Liver (tissue), 9 donors: Measurements from ENCODE around the gene ANTXR2. TPM values are rescaled to one million over a fixed set of nuclear protein-coding genes. Genes with fewer than 3 reads are reported as not detected.

Source experiments
- DNase-seq: peaks from one replicate; pipeline ENCODE4 v3.0.0-alpha.2; 2017; ENCODE audit warnings: low spot score
- H3K27ac ChIP-seq, 2 donors: one replicate each; pipeline ENCODE4 v1.7.0; 2013; ENCODE audit warnings: inconsistent platforms in 2 of 2, low read length in 2 of 2, control low read depth in 1 of 2, low read depth in 1 of 2, mild to moderate bottlenecking in 1 of 2
- H3K27me3 ChIP-seq, 4 donors: one replicate each; pipeline versions ENCODE4 v1.6.1 to v1.7.0; 2013; ENCODE audit warnings: low read length in 3 of 4, inconsistent platforms in 1 of 4, mild to moderate bottlenecking in 1 of 4, moderate library complexity in 1 of 4; ENCODE audit not compliant: control insufficient read depth in 4 of 4, insufficient read depth in 4 of 4
- H3K36me3 ChIP-seq, 4 donors: one replicate each; pipeline versions ENCODE4 v1.6.1 to v1.7.0; 2013; ENCODE audit warnings: low read length in 3 of 4, mild to moderate bottlenecking in 3 of 4, low read depth in 1 of 4, moderate library complexity in 1 of 4; ENCODE audit not compliant: control insufficient read depth in 4 of 4, insufficient read depth in 3 of 4
- H3K4me1 ChIP-seq, 4 donors: one replicate each; pipeline versions ENCODE4 v1.6.1 to v1.7.0; 2013; ENCODE audit warnings: low read length in 3 of 4, mild to moderate bottlenecking in 3 of 4, moderate library complexity in 1 of 4; ENCODE audit not compliant: control insufficient read depth in 4 of 4, insufficient read depth in 4 of 4
- H3K4me3 ChIP-seq, 3 donors: one replicate each; pipeline versions ENCODE4 v1.6.1 to v1.7.0; 2013; ENCODE audit warnings: low read length in 3 of 3, control low read depth in 1 of 3, low read depth in 1 of 3, mild to moderate bottlenecking in 1 of 3
- H3K9ac ChIP-seq, 2 donors: one replicate each; pipeline ENCODE4 v1.7.0; 2013; ENCODE audit warnings: low read length in 2 of 2, mild to moderate bottlenecking in 2 of 2, moderate library complexity in 2 of 2, control low read depth in 1 of 2, low read depth in 1 of 2
- H3K9me3 ChIP-seq, 4 donors: one replicate each; pipeline versions ENCODE4 v1.6.1 to v1.7.0; 2013; ENCODE audit warnings: low read length in 3 of 4; ENCODE audit not compliant: control insufficient read depth in 4 of 4
- EGR1 ChIP-seq, 2 donors: IDR thresholded peaks; 2 replicates each; pipeline ENCODE4 v1.6.1; 2016 to 2018; ENCODE audit warnings: antibody characterized with exemption in 2 of 2, low read depth in 2 of 2
- FOXA1 ChIP-seq: IDR thresholded peaks from 2 replicates; pipeline ENCODE4 v1.6.1; 2016; ENCODE audit warnings: antibody characterized with exemption
- FOXA2 ChIP-seq: IDR thresholded peaks from 2 replicates; pipeline ENCODE4 v1.6.1; 2016; ENCODE audit warnings: antibody characterized with exemption
- HNF4A ChIP-seq, 2 donors: conservative IDR thresholded peaks; 2 replicates each; pipeline ENCODE4 v1.6.1; 2016; ENCODE audit warnings: antibody characterized with exemption in 2 of 2, mild to moderate bottlenecking in 2 of 2
- HNF4G ChIP-seq: IDR thresholded peaks from 2 replicates; pipeline ENCODE4 v1.6.1; 2016; ENCODE audit warnings: antibody characterized with exemption
- JUND ChIP-seq, 2 donors: IDR thresholded peaks; 2 replicates each; pipeline ENCODE4 v1.6.1; 2016; ENCODE audit warnings: antibody characterized with exemption in 2 of 2
- NR2F2 ChIP-seq: IDR thresholded peaks from 2 replicates; pipeline ENCODE4 v1.6.1; 2016; ENCODE audit warnings: antibody characterized with exemption
- RAD21 ChIP-seq, 2 donors: IDR thresholded peaks; 2 replicates each; pipeline ENCODE4 v1.6.1; 2016; ENCODE audit warnings: antibody characterized with exemption in 2 of 2, mild to moderate bottlenecking in 2 of 2
- RXRA ChIP-seq, 2 donors: IDR thresholded peaks; 2 replicates each; pipeline ENCODE4 v1.6.1; 2017 to 2018; ENCODE audit warnings: antibody characterized with exemption in 2 of 2, mild to moderate bottlenecking in 1 of 2
- SP1 ChIP-seq: IDR thresholded peaks from 2 replicates; pipeline ENCODE4 v1.6.1; 2018; ENCODE audit warnings: antibody characterized with exemption, mild to moderate bottlenecking
- TAF1 ChIP-seq: conservative IDR thresholded peaks from 2 replicates; pipeline ENCODE4 v1.6.1; 2016; ENCODE audit warnings: antibody characterized with exemption, mild to moderate bottlenecking
- WGBS: extraction: QIAGEN DNeasy Blood & Tissue Kit; methylation state at CpG from one replicate; pipeline ENCODE4 v1.1.7; 2013; 5-methylcytosine and 5-hydroxymethylcytosine counted together
- polyA plus RNA-seq, 2 donors: library from polyadenylated mRNA; stranded (reverse) in 1 of 2; unstranded in 1 of 2; fragments of 200-250 nt in 1 of 2; fragments of >200 nt in 1 of 2; fragmentation: Nextera tagmentation in 1 of 2; extraction: Ambion mirVana in 1 of 2; gene quantifications; one replicate each; pipeline versions ENCODE4 v1.2.1 to v1.2.3, GENCODE V29; 2013 to 2015
- total RNA-seq, 2 donors: library from RNA; depleted of rRNA; stranded (reverse); fragments of >200 nt; gene quantifications; one replicate each; pipeline ENCODE4 v1.2.3, GENCODE V29; 2014
- TF ChIP-seq, protein P1 (sequence below): IDR thresholded peaks from 2 replicates; pipeline ENCODE4 v1.6.1; 2016; ENCODE audit warnings: antibody characterized with exemption
- TF ChIP-seq, protein P2 (sequence below): IDR thresholded peaks from 2 replicates; pipeline ENCODE4 v1.6.1; 2016; ENCODE audit warnings: antibody characterized with exemption
- TF ChIP-seq, protein P3 (sequence below): IDR thresholded peaks from 2 replicates; pipeline ENCODE4 v1.6.1; 2016; ENCODE audit warnings: antibody characterized with exemption
- TF ChIP-seq, protein P4 (sequence below): IDR thresholded peaks from 2 replicates; pipeline ENCODE4 v1.6.1; 2016; ENCODE audit warnings: antibody characterized with exemption, mild to moderate bottlenecking
- donor health status: healthy.
- donor health status: healthy.
- donor health status: healthy.
- donor health status: healthy.
- donor health status: healthy.

Gene ANTXR2
- total and polyA plus RNA-seq, 4 donors, result 16.1 to 30.5 (median 21.3) TPM

DNA sequence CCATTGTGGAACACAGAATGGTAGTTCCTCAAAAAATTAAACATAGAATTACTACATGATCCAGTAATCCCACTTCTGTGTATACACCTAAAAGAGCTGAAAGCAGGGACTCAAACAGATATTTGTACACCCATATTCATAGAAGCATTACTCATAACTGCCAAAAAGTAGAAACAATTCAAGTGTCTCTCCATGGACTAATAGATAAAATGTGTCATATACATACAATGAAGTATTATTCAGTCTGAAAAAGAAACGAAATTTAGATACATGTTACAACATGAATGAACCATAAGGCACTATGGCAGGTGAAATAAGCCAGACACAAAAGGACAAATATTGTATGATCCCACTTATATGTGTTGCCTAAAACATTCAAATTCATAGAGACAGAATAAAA, 145.1 kb downstream of the ANTXR2 start:
- Histone ChIP-seq H3K9me3 (no peaks in the 10 kb centered on the region), H3K4me1 (no peaks in the 10 kb centered on the region), H3K9ac (no peak overlapping the region), H3K4me3 (no peak overlapping the region), H3K27ac (no peak overlapping the region), H3K36me3 (no peaks in the 10 kb centered on the region), H3K27me3 (no peaks in the 10 kb centered on the region)
- TF ChIP-seq RXRA (IDR thresholded peaks at IDR 0.05) (no peak), EGR1 (IDR thresholded peaks at IDR 0.05; ENCODE audit: low read depth in 2 of 2) (no peak), NR2F2 (no peak), HNF4G (no peak), RAD21 (IDR thresholded peaks at IDR 0.05) (no peak), JUND (IDR thresholded peaks at IDR 0.05) (no peak)
- TF ChIP-seq, protein P1, sequence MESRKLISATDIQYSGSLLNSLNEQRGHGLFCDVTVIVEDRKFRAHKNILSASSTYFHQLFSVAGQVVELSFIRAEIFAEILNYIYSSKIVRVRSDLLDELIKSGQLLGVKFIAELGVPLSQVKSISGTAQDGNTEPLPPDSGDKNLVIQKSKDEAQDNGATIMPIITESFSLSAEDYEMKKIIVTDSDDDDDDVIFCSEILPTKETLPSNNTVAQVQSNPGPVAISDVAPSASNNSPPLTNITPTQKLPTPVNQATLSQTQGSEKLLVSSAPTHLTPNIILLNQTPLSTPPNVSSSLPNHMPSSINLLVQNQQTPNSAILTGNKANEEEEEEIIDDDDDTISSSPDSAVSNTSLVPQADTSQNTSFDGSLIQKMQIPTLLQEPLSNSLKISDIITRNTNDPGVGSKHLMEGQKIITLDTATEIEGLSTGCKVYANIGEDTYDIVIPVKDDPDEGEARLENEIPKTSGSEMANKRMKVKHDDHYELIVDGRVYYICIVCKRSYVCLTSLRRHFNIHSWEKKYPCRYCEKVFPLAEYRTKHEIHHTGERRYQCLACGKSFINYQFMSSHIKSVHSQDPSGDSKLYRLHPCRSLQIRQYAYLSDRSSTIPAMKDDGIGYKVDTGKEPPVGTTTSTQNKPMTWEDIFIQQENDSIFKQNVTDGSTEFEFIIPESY, result no peak
- TF ChIP-seq, protein P2, sequence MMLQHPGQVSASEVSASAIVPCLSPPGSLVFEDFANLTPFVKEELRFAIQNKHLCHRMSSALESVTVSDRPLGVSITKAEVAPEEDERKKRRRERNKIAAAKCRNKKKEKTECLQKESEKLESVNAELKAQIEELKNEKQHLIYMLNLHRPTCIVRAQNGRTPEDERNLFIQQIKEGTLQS, result no peak
- TF ChIP-seq, protein P3, sequence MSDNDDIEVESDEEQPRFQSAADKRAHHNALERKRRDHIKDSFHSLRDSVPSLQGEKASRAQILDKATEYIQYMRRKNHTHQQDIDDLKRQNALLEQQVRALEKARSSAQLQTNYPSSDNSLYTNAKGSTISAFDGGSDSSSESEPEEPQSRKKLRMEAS, result no peak
- 89% methylated on average over 1 of the region's 1 CpG for WGBS
- no peak for DNase-seq

DNA sequence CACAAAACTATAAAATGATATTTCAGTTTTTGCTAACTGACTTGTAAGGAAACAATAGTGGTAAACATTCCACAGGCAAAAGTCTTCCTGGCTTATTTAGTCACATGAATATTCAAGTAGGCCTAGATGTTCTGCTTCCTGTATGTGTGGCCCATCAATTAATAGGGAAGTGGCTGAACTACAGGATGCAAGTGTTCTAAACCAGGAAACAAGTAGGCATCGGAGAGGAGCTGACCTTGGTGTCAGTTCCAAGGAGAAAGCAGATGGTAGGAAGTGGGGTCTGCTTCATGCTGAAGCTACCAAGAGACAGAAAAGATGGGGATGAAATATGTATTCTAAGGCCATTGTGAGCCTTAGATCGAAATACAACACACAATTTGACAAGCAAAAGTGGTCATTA, 149.7 kb downstream of the ANTXR2 start:
- no peaks in the 10 kb centered on the region for H3K27me3 ChIP-seq
- TF ChIP-seq HNF4G (no peak), RAD21 (IDR thresholded peaks at IDR 0.05) (no peak), HNF4A (conservative IDR thresholded peaks at IDR 0.05) (no peak), TAF1 (no peak), SP1 (no peak), FOXA1 (no peak), FOXA2 (no peak), EGR1 (IDR thresholded peaks at IDR 0.05; ENCODE audit: low read depth in 2 of 2) (no peak), NR2F2 (no peak)
- TF ChIP-seq, protein P4, sequence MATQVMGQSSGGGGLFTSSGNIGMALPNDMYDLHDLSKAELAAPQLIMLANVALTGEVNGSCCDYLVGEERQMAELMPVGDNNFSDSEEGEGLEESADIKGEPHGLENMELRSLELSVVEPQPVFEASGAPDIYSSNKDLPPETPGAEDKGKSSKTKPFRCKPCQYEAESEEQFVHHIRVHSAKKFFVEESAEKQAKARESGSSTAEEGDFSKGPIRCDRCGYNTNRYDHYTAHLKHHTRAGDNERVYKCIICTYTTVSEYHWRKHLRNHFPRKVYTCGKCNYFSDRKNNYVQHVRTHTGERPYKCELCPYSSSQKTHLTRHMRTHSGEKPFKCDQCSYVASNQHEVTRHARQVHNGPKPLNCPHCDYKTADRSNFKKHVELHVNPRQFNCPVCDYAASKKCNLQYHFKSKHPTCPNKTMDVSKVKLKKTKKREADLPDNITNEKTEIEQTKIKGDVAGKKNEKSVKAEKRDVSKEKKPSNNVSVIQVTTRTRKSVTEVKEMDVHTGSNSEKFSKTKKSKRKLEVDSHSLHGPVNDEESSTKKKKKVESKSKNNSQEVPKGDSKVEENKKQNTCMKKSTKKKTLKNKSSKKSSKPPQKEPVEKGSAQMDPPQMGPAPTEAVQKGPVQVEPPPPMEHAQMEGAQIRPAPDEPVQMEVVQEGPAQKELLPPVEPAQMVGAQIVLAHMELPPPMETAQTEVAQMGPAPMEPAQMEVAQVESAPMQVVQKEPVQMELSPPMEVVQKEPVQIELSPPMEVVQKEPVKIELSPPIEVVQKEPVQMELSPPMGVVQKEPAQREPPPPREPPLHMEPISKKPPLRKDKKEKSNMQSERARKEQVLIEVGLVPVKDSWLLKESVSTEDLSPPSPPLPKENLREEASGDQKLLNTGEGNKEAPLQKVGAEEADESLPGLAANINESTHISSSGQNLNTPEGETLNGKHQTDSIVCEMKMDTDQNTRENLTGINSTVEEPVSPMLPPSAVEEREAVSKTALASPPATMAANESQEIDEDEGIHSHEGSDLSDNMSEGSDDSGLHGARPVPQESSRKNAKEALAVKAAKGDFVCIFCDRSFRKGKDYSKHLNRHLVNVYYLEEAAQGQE, result no peak
- TF ChIP-seq, protein P2, result no peak
- TF ChIP-seq, protein P3, result no peak
- no peaks in the 10 kb centered on the region for H3K9me3 ChIP-seq
- 85% methylated on average over 2 of the region's 2 CpGs for WGBS
- no peak overlapping the region for H3K27ac ChIP-seq
- no peaks in the 10 kb centered on the region for H3K4me1 ChIP-seq
- no peak overlapping the region for H3K4me3 ChIP-seq
- no peaks in the 10 kb centered on the region for H3K36me3 ChIP-seq
- no peak for DNase-seq
- H3K9ac ChIP-seq, result no peak overlapping the region
